Epithelial cell of proximal tubule (primary cell): Measurements from ENCODE around the gene ACADVL. TPM values are rescaled to one million over a fixed set of nuclear protein-coding genes. Genes with fewer than 3 reads are reported as not detected.

Experiments
- DNase-seq: peaks from one replicate; pipeline ENCODE4 v3.0.0-alpha.2; 2011; ENCODE audit warnings: low read depth
- H3K4me3 ChIP-seq: 2 replicates; pipeline ENCODE4 v1.5.1; 2011; ENCODE audit warnings: low read depth, mild to moderate bottlenecking, low read length
- total RNA-seq: library from RNA; depleted of rRNA; stranded (reverse); fragments of >200 nt; gene quantifications from 2 replicates; pipeline ENCODE4 v1.2.3, GENCODE V29; 2015
- TF ChIP-seq, protein P1 (sequence below): conservative IDR thresholded peaks from 2 replicates; pipeline ENCODE4 v1.5.1; 2012; ENCODE audit warnings: low read depth, mild to moderate bottlenecking, low read length

Gene ACADVL
- total RNA-seq, 1 donor from 2014 or later, result 573 TPM

GRCh38 chr17:7224110-7224509, 4.4 kb downstream of the ACADVL start:
- DNase-seq, result no peak
- TF ChIP-seq, protein P1, sequence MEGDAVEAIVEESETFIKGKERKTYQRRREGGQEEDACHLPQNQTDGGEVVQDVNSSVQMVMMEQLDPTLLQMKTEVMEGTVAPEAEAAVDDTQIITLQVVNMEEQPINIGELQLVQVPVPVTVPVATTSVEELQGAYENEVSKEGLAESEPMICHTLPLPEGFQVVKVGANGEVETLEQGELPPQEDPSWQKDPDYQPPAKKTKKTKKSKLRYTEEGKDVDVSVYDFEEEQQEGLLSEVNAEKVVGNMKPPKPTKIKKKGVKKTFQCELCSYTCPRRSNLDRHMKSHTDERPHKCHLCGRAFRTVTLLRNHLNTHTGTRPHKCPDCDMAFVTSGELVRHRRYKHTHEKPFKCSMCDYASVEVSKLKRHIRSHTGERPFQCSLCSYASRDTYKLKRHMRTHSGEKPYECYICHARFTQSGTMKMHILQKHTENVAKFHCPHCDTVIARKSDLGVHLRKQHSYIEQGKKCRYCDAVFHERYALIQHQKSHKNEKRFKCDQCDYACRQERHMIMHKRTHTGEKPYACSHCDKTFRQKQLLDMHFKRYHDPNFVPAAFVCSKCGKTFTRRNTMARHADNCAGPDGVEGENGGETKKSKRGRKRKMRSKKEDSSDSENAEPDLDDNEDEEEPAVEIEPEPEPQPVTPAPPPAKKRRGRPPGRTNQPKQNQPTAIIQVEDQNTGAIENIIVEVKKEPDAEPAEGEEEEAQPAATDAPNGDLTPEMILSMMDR, result no peak
- no peak overlapping the region for H3K4me3 ChIP-seq

DNA sequence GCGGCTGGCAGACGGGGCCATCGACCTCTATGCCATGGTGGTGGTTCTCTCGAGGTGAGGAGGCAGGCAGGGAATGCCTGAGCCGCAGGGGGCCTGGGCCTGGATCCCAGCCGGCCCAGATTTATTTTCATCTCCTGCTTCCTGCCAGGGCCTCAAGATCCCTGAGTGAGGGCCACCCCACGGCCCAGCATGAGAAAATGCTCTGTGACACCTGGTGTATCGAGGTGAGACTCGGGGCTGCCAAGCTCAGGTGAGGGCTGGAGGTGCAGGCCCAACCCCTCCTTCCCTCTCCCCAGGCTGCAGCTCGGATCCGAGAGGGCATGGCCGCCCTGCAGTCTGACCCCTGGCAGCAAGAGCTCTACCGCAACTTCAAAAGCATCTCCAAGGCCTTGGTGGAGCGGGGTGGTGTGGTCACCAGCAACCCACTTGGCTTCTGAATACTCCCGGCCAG, 4.9 kb downstream of the ACADVL start:
- TF ChIP-seq, protein P1, result no peak
- DNase-seq, result no peak
- H3K4me3 ChIP-seq, result no peak overlapping the region

GRCh38 chr17:7225711-7226331, 6.1 kb downstream of the ACADVL start:
- H3K4me3 ChIP-seq, result no peak overlapping the region
- no peak for DNase-seq
- TF ChIP-seq, protein P1, result no peak

- H3K4me3 ChIP-seq, result no peak overlapping the region
- DNase-seq, result no peak
- TF ChIP-seq, protein P1, result no peak
Observed at GRCh38 chr17:7226721-7227710, 7.3 kb downstream of the ACADVL start.

DNA sequence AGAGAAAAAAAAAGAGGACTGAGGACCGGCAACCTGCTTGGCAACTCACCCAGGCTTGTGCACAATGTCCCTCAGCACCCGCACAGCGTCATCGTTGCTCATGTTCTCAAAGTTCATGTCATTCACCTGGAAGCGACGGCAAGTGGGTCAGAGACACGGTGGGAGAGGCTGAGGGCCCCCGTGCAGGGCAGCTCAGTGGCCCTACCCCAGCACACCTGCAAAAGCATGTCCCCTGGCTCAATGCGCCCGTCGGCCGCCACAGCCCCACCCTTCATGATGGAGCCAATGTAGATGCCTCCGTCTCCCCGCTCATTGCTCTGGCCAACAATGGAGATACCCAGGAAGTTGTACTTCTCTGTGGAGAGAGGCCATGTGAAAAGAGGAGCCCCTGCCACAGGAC, 9.2 kb downstream of the ACADVL start:
- H3K4me3 ChIP-seq, result no peak overlapping the region
- no peak for DNase-seq
- TF ChIP-seq, protein P1, result no peak

- DNase-seq, result no peak
- TF ChIP-seq, protein P1, result no peak
- no peak overlapping the region for H3K4me3 ChIP-seq
Observed at GRCh38 chr17:7229504-7229903, 9.8 kb downstream of the ACADVL start.

GRCh38 chr17:7232114-7232513, 12.4 kb downstream of the ACADVL start:
- H3K4me3 ChIP-seq, result peak overlapping the region; percentile 72
- DNase-seq, result no peak

More at GRCh38 chr17:7232114-7232513, 12.4 kb downstream of the ACADVL start:
- TF ChIP-seq, protein P1, result no peak
